Muscle layer of duodenum (tissue), 2 donors: Measurements from ENCODE around the gene CCDC85C.

ENCODE experiments used
- H3K27ac ChIP-seq: one replicate; pipeline ENCODE4 v1.7.0; 2013; ENCODE audit warnings: mild to moderate bottlenecking, low read length
- H3K27me3 ChIP-seq: one replicate; pipeline ENCODE4 v1.7.0; 2013; ENCODE audit warnings: low read depth, mild to moderate bottlenecking, control low read depth, low read length
- H3K36me3 ChIP-seq, 2 donors: one replicate each; pipeline ENCODE4 v1.7.0; 2013; ENCODE audit warnings: low read length in 2 of 2, control low read depth in 1 of 2, mild to moderate bottlenecking in 1 of 2; ENCODE audit not compliant: insufficient read depth in 2 of 2, control insufficient read depth in 1 of 2
- H3K4me1 ChIP-seq, 2 donors: one replicate each; pipeline ENCODE4 v1.7.0; 2013; ENCODE audit warnings: low read length in 2 of 2, mild to moderate bottlenecking in 2 of 2, control low read depth in 1 of 2, moderate library complexity in 1 of 2; ENCODE audit not compliant: insufficient read depth in 2 of 2, control insufficient read depth in 1 of 2
- H3K4me3 ChIP-seq, 2 donors: one replicate each; pipeline ENCODE4 v1.7.0; 2013; ENCODE audit warnings: low read length in 2 of 2, low read depth in 1 of 2, mild to moderate bottlenecking in 1 of 2
- H3K9me3 ChIP-seq, 2 donors: one replicate each; pipeline ENCODE4 v1.7.0; 2013; ENCODE audit warnings: low read length in 2 of 2, control low read depth in 1 of 2, mild to moderate bottlenecking in 1 of 2; ENCODE audit not compliant: control insufficient read depth in 1 of 2
- donor health status: healthy.

Gene CCDC85C

GRCh38 chr14:99566390-99567354 lies 37.3 kb downstream of the CCDC85C start:
- no peak overlapping the region for H3K27ac ChIP-seq
- H3K4me1 ChIP-seq: peaks cover 19 to 98% of the 10 kb centered on the region in 2 donors
- no peaks in the 10 kb centered on the region for H3K36me3 ChIP-seq

GRCh38 chr14:99566009-99566389 lies 38.0 kb downstream of the CCDC85C start:
- no peaks in the 10 kb centered on the region for H3K27me3 ChIP-seq
- H3K9me3 ChIP-seq: no peaks in the 10 kb centered on the region
- H3K36me3 ChIP-seq: no peaks in the 10 kb centered on the region
- no peak overlapping the region for H3K27ac ChIP-seq
- peaks cover 22 to 99% of the 10 kb centered on the region in 2 donors for H3K4me1 ChIP-seq
- H3K4me3 ChIP-seq: no peak overlapping the region

More at GRCh38 chr14:99566390-99567354, 37.3 kb downstream of the CCDC85C start:
- Histone ChIP-seq H3K4me3 (no peak overlapping the region), H3K9me3 (no peaks in the 10 kb centered on the region), H3K27me3 (no peaks in the 10 kb centered on the region)

GRCh38 chr14:99565383-99565782 lies 38.6 kb downstream of the CCDC85C start:
- no peak overlapping the region for H3K27ac ChIP-seq

GRCh38 chr14:99564926-99565259 lies 39.1 kb downstream of the CCDC85C start:
- Histone ChIP-seq H3K4me3 (no peak overlapping the region), H3K27ac (peak overlapping the region; percentile 29), H3K36me3 (no peaks in the 10 kb centered on the region), H3K27me3 (no peaks in the 10 kb centered on the region), H3K9me3 (no peaks in the 10 kb centered on the region), H3K4me1 (peaks cover 19 to 99% of the 10 kb centered on the region in 2 donors)

More at GRCh38 chr14:99565383-99565782, 38.6 kb downstream of the CCDC85C start:
- Histone ChIP-seq H3K4me1 (peaks cover 19 to 99% of the 10 kb centered on the region in 2 donors), H3K4me3 (no peak overlapping the region), H3K27me3 (no peaks in the 10 kb centered on the region), H3K36me3 (no peaks in the 10 kb centered on the region), H3K9me3 (no peaks in the 10 kb centered on the region)

- no peak overlapping the region for H3K4me3 ChIP-seq
- H3K4me1 ChIP-seq: peaks cover 19 to 99% of the 10 kb centered on the region in 2 donors
- no peaks in the 10 kb centered on the region for H3K9me3 ChIP-seq
Observed at GRCh38 chr14:99564256-99564925, 39.6 kb downstream of the CCDC85C start.

GRCh38 chr14:99563749-99564129 lies 40.3 kb downstream of the CCDC85C start:
- Histone ChIP-seq H3K9me3 (no peaks in the 10 kb centered on the region), H3K4me3 (no peak overlapping the region), H3K27ac (no peak overlapping the region), H3K36me3 (no peaks in the 10 kb centered on the region), H3K4me1 (peaks cover 19 to 93% of the 10 kb centered on the region in 2 donors), H3K27me3 (no peaks in the 10 kb centered on the region)

More at GRCh38 chr14:99564256-99564925, 39.6 kb downstream of the CCDC85C start:
- H3K27ac ChIP-seq: peak overlapping the region; percentile 29
- H3K27me3 ChIP-seq: no peaks in the 10 kb centered on the region
- H3K36me3 ChIP-seq: no peaks in the 10 kb centered on the region

- Histone ChIP-seq H3K36me3 (no peaks in the 10 kb centered on the region), H3K27me3 (no peaks in the 10 kb centered on the region), H3K27ac (no peak overlapping the region), H3K9me3 (no peaks in the 10 kb centered on the region), H3K4me3 (no peak overlapping the region), H3K4me1 (peaks cover 16 to 87% of the 10 kb centered on the region in 2 donors)
Observed at GRCh38 chr14:99562856-99563748, 40.9 kb downstream of the CCDC85C start.

- no peaks in the 10 kb centered on the region for H3K27me3 ChIP-seq
- H3K36me3 ChIP-seq: no peaks in the 10 kb centered on the region
- no peak overlapping the region for H3K4me3 ChIP-seq
- H3K9me3 ChIP-seq: no peaks in the 10 kb centered on the region
- H3K27ac ChIP-seq: peak overlapping the region; percentile 5
- H3K4me1 ChIP-seq: peaks cover 16 to 75% of the 10 kb centered on the region in 2 donors
Observed at GRCh38 chr14:99561864-99562263, 42.1 kb downstream of the CCDC85C start.

- no peak overlapping the region for H3K4me3 ChIP-seq
- no peak overlapping the region for H3K27ac ChIP-seq
- peaks cover 16 to 67% of the 10 kb centered on the region in 2 donors for H3K4me1 ChIP-seq
- H3K36me3 ChIP-seq: no peaks in the 10 kb centered on the region
- H3K27me3 ChIP-seq: no peaks in the 10 kb centered on the region
- no peaks in the 10 kb centered on the region for H3K9me3 ChIP-seq
Observed at GRCh38 chr14:99560922-99561683, 42.9 kb downstream of the CCDC85C start.

GRCh38 chr14:99560403-99560802 lies 43.6 kb downstream of the CCDC85C start:
- H3K27me3 ChIP-seq: no peaks in the 10 kb centered on the region
- peaks cover 16 to 62% of the 10 kb centered on the region in 2 donors for H3K4me1 ChIP-seq
- H3K9me3 ChIP-seq: no peaks in the 10 kb centered on the region
- no peaks in the 10 kb centered on the region for H3K36me3 ChIP-seq
- H3K4me3 ChIP-seq: no peak overlapping the region
- H3K27ac ChIP-seq: no peak overlapping the region
